GM10266 (cell line): Measurements from ENCODE around the gene COL5A1.
"Not testable (repeated sequence)": the region's sequence is repeated elsewhere in the genome, so short reads cannot be mapped to it uniquely, and the experiment has no call there.

Source experiments
- DNase-seq: peaks from one replicate; pipeline ENCODE4 v3.0.0; 2012; ENCODE audit errors: extremely low spot score
- CTCF ChIP-seq: IDR thresholded peaks from 2 replicates; pipeline ENCODE4 v1.5.1; 2012; ENCODE audit warnings: mild to moderate bottlenecking, low read depth; ENCODE audit not compliant: control insufficient read depth, insufficient read depth; ENCODE audit errors: missing control alignments

COL5A1 gene

GRCh38 chr9:134698587-134699342, 57.2 kb downstream of the COL5A1 start:
- TF ChIP-seq CTCF = peak; percentile 94
- DNase-seq = peak; percentile 82

DNA sequence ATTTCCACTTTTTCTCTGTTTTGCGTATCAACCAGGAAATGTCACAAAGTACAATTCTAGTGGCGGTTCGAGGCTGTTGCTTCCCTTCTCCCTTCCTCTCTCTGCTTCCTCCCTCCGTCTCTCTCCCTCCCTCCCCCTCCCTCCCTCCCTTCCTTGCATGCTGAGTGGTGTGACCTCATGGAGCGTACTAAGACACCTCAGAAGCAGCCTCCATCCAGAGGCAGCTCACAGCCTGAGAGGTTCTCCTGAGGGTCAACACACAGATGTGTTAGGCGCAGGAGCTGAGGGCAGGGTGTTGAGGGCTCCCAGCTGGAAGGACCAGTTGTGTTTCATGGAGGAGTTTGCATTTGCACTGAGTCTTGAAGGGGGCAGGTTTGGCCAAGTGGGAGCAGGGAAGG, 57.7 kb downstream of the COL5A1 start:
- DNase-seq = no peak
- no peak for TF ChIP-seq CTCF

DNA sequence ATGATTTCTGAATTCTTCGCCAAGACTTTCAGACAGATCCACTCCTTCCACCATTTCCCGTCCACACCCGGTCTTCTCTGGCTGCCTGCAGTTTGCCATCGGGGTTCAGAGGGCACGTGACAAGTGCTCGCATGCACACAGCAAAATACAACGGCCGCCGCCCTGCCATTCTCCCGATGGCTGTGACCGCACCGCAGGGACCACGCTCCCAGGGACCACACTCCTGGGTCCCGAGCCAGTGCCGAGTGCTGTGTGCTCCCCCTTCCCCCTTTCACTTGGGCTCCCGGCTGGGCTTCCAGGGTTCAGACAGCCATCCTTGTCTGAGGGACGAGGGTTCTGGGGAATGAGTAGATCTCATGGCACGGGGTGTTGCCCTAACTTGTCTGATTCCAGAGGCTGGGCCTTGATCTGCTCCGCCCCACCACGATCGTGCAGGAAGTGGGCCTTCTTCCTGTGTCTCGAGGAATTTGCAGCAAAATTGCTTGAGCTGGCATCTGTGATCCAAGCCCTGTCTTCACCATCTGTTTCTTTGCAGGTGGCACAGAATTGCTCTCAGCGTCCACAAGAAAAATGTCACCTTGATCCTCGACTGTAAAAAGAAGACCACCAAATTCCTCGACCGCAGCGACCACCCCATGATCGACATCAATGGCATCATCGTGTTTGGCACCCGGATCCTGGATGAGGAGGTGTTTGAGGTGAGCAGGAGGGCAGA, 59.2 kb downstream of the COL5A1 start:
- no peak for TF ChIP-seq CTCF
- no peak for DNase-seq

DNA sequence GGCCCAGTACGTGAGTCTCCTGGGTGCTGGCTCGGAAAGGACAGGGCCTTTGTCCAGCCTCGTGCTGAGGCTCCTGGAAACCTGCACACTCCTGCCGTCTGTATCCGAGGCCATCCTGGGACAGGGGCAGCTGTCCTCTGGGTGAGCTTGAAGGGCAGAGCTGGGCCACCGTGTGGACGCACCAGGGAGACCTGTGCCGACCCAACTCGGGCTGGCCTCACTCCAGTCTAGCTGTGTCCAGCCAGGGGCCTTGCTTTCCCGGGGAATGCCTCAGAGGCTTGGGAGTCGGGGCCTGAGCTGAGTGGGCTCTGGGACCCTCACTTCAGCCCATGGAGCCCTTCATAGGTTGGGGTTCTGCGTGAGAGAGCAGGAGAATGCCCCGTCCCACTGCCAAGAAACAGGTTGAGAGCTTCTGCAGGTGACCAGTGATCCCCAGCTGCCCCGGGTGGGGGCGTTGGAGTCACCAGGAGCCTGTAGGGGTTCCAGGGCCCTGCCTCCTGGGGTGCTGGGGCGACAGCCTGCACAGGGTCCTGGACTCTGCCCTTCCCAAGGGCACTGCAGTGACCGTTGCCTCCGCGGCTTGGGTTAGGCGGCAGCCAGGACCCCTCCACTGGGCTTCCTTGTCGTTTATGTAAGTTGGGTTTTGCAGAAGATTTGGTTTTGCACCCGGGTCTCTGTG, 60.1 kb downstream of the COL5A1 start:
- no peak for TF ChIP-seq CTCF
- DNase-seq = no peak

DNA sequence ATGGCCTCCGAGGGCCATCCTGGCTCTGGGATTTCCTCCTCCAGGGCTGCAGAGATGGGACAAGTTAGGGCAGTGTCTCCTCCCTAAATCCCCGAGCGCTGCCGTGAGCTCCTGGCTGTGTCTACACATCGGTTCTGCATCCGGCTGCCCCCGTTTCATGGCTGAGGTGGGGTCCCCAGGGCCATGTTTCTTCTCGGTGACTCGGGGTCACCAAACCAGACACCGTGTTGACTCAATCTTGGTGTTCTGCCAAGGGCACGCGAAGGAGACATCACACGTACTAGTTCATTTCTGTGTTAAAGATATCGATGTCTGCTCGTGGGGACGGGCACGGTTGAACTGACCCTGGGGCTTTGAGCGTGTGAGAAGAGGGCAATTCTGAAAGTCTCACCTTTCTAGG, 60.7 kb downstream of the COL5A1 start:
- no peak for DNase-seq
- no peak for TF ChIP-seq CTCF

DNA sequence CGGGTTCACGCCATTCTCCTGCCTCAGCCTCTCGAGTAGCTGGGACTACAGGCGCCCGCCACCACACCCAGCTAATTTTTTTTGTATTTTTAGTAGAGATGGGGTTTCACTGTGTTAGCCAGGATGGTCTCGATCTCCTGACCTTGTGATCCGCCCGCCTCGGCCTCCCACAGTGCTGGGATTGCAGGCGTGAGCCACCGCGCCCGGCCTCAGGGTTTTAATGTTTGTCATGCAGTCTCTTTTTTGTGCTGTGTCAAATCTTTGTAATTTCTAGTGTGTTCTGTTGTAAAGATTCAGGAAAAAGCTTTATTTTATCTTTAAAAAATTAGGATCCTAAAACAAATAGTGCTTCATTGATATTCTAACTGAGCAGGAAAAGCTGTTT, 62.1 kb downstream of the COL5A1 start:
- DNase-seq = not testable (repeated sequence)

DNA sequence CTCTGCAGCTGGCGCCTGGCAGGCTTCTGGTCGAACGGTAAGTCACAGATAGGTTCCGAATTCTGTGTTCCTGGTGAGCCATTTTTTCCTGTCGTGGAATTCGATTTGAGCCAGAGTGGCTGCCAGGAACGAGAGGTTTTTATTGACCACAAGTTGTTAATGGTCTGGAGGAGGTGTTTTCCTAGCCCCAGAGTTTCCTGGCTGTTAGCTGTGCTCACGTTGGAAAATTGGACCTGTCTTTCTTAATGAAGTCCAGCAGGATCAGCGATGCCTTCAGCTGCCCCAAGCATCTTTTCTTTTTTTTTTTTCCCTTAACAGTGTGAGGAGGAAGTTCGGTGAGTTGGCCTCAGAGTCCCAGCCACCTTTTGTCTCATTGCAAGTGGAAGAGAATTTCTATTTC, 62.9 kb downstream of the COL5A1 start:
- TF ChIP-seq CTCF = no peak
- DNase-seq = no peak
